Fibroblast of lung (primary cell): ENCODE data around the gene MSI2. TPM values are rescaled to one million over a fixed set of nuclear protein-coding genes. Genes with fewer than 3 reads are reported as not detected.

Experiments used
- DNase-seq, 2 donors: peaks; one replicate each; pipeline versions ENCODE4 v3.0.0 to v3.0.0-alpha.2; 2010; ENCODE audit warnings: low read depth in 2 of 2
- H2AFZ ChIP-seq: 2 replicates; pipeline ENCODE4 v1.5.1; 2012; ENCODE audit warnings: low read length, control low read depth, inconsistent platforms
- H3K27ac ChIP-seq: 2 replicates; pipeline ENCODE4 v1.5.1; 2011; ENCODE audit warnings: low read length, control low read depth; ENCODE audit not compliant: insufficient read depth
- H3K27me3 ChIP-seq: 2 replicates; pipeline ENCODE4 v1.5.1; 2011; ENCODE audit warnings: mild to moderate bottlenecking, low read length; ENCODE audit not compliant: control insufficient read depth, insufficient read depth
- H3K36me3 ChIP-seq: 2 replicates; pipeline ENCODE4 v1.5.1; 2011; ENCODE audit warnings: low read length; ENCODE audit not compliant: control insufficient read depth, insufficient read depth
- H3K4me1 ChIP-seq: 2 replicates; pipeline ENCODE4 v1.5.1; 2011; ENCODE audit warnings: low read length; ENCODE audit not compliant: control insufficient read depth, insufficient read depth; ENCODE audit errors: extremely low read depth
- H3K4me2 ChIP-seq: 2 replicates; pipeline ENCODE4 v1.5.1; 2011; ENCODE audit warnings: low read length, control low read depth; ENCODE audit not compliant: insufficient read depth; ENCODE audit errors: extremely low read depth
- H3K4me3 ChIP-seq, 4 experiments: fragments of 200-600 bp in 1 of 4; sonication (generic) in 1 of 4; replicated peaks in 1 of 4; 2 replicates each; pipeline ENCODE4 v1.5.1; 2011 to 2016; ENCODE audit warnings: low read length in 4 of 4, low read depth in 3 of 4, mild to moderate bottlenecking in 3 of 4, control low read depth in 2 of 4, inconsistent platforms in 1 of 4, mixed read lengths in 1 of 4; ENCODE audit not compliant: insufficient read depth in 1 of 4; ENCODE audit errors: control extremely low read depth in 1 of 4
- H3K79me2 ChIP-seq: 2 replicates; pipeline ENCODE4 v1.5.1; 2012; ENCODE audit warnings: mild to moderate bottlenecking, low read length, inconsistent platforms; ENCODE audit not compliant: control insufficient read depth, insufficient read depth
- H3K9ac ChIP-seq: 2 replicates; pipeline ENCODE4 v1.5.1; 2011; ENCODE audit warnings: mild to moderate bottlenecking, low read length, control low read depth; ENCODE audit not compliant: insufficient read depth
- H3K9me3 ChIP-seq: 2 replicates; pipeline ENCODE4 v1.5.1; 2012; ENCODE audit warnings: low read depth, low read length; ENCODE audit not compliant: control insufficient read depth, insufficient read depth
- H4K20me1 ChIP-seq: 2 replicates; pipeline ENCODE4 v1.5.1; 2011; ENCODE audit warnings: low read length; ENCODE audit not compliant: control insufficient read depth, insufficient read depth; ENCODE audit errors: extremely low read depth
- CTCF ChIP-seq, 2 donors: IDR thresholded peaks in 1 of 2; conservative IDR thresholded peaks in 1 of 2; 1 replicate in 1 of 2; 2 replicates in 1 of 2; pipeline ENCODE4 v1.5.1; 2011 to 2012; ENCODE audit warnings: low read length in 2 of 2, control low read depth in 1 of 2, inconsistent platforms in 1 of 2, low read depth in 1 of 2, mild to moderate bottlenecking in 1 of 2
- EZH2 ChIP-seq: IDR thresholded peaks from 2 replicates; pipeline ENCODE4 v1.5.1; 2012; ENCODE audit warnings: low read length, control low read depth, mild to moderate bottlenecking; ENCODE audit errors: missing control alignments
- polyA plus RNA-seq, 2 donors: library from polyadenylated mRNA; depleted of rRNA in 1 of 2; stranded (reverse) in 1 of 2; unstranded in 1 of 2; fragments of >200 nt; gene quantifications; 2 replicates each; pipeline ENCODE4 v1.2.1, GENCODE V29; 2011 to 2012; ENCODE audit warnings: missing spikeins in 1 of 2
- total RNA-seq: library from RNA; depleted of rRNA; stranded (reverse); fragments of >200 nt; gene quantifications from 2 replicates; pipeline ENCODE4 v1.2.1, GENCODE V29; 2014

MSI2 gene
- total and polyA plus RNA-seq, 2 donors (not counting 1 experiment from before 2014, with no cell fraction given) = 6.8 to 14.2 TPM

DNA sequence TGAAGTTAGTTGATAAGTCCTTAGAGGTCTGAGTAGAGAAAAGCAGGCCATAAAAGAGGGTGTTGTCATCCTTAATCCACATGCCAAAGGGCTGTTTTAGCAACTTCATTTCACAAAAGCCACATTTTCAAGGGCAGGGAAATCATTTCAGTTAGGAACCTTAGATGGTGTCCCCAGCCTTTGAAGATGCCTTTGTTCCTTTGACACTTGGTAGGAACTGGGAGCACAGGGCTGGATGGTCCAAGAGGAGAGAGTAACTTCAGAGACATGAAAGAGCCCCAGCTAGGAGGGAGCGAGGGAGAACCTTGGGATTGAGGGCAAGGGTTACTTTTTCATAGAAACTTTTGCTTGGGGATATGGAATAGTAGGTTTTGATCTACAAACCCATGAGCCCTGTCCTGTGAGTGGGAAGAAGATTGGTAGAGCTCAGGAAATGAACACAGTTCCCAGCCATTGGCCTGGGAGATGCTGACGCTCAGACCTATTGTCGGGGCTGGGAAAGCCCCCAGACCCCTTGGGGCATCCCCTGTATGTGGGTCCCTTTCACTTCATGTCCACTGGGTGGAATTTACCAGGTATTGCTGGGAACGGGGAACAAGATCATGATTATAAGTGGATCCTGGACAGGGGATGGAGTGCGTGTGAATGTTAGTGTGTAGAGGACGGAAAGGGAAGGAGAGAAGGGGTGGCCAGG, 18.9 kb downstream of the MSI2 start:
- Histone ChIP-seq H3K79me2 (no peaks in the 10 kb centered on the region), H3K4me2 (no peak overlapping the region), H3K9ac (no peak overlapping the region), H2AFZ (no peak overlapping the region), H3K36me3 (no peaks in the 10 kb centered on the region), H3K27me3 (no peaks in the 10 kb centered on the region), H3K4me3 (no peak overlapping the region), H4K20me1 (no peaks in the 10 kb centered on the region), H3K4me1 (no peaks in the 10 kb centered on the region), H3K27ac (no peak overlapping the region), H3K9me3 (no peaks in the 10 kb centered on the region)
- TF ChIP-seq CTCF (conservative IDR thresholded peaks at IDR 0.05 in 1 of 2, IDR thresholded peaks at IDR 0.05 in 1 of 2; ENCODE audit: low read depth in 1 of 2, low read length in 2 of 2) = no peak
- no peak for TF ChIP-seq EZH2
- DNase-seq = no peak

- Histone ChIP-seq H3K9ac (no peak overlapping the region), H3K9me3 (no peaks in the 10 kb centered on the region), H2AFZ (no peak overlapping the region), H3K4me1 (no peaks in the 10 kb centered on the region), H3K4me2 (no peak overlapping the region), H3K79me2 (no peaks in the 10 kb centered on the region), H4K20me1 (no peaks in the 10 kb centered on the region), H3K4me3 (no peak overlapping the region), H3K27me3 (no peaks in the 10 kb centered on the region), H3K27ac (no peak overlapping the region), H3K36me3 (no peaks in the 10 kb centered on the region)
- DNase-seq = no peak
- no peak for TF ChIP-seq EZH2
- no peak for TF ChIP-seq CTCF (conservative IDR thresholded peaks at IDR 0.05 in 1 of 2, IDR thresholded peaks at IDR 0.05 in 1 of 2; ENCODE audit: low read depth in 1 of 2, low read length in 2 of 2)
These were observed 20.3 kb downstream of the MSI2 start for GRCh38 chr17:57276621-57277020.

DNA sequence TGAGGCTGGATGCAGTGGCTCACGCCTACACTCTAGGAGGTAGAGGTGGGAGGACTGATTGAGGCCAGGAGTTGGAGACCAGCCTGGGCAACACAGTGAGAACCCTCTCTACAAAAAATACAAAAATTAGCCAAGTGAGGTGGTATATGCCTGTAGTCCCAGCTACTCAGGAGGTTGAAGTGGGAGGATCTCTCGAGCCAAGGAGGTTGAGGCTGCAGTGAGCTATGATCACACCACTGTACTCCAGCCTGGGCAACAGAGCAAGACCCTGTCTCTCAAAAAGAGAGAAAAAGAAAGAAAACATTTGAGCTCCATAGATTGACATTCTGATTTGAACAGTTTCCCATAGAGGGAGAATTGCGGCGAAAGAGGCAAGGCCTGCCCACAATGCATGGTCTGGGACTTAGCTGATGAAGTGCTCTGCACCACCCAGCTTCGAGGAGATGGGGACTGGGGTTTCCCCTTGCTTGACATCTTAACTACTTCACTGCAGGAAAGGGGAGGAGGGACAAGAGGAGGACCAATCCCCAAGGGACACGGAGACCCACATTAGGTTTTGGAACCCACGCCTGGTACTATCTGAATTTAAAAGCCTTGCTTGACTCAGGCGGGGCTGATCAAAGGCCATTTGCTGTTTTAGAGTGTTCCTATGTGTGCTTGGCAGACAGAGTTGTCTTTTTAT, 21.7 kb downstream of the MSI2 start:
- Histone ChIP-seq H3K9me3 (no peaks in the 10 kb centered on the region), H3K4me2 (no peak overlapping the region), H3K9ac (no peak overlapping the region), H3K4me1 (no peaks in the 10 kb centered on the region), H4K20me1 (no peaks in the 10 kb centered on the region), H3K4me3 (no peak overlapping the region), H3K27me3 (no peaks in the 10 kb centered on the region), H3K79me2 (no peaks in the 10 kb centered on the region), H3K27ac (no peak overlapping the region), H2AFZ (no peak overlapping the region), H3K36me3 (no peaks in the 10 kb centered on the region)
- TF ChIP-seq CTCF (conservative IDR thresholded peaks at IDR 0.05 in 1 of 2, IDR thresholded peaks at IDR 0.05 in 1 of 2; ENCODE audit: low read depth in 1 of 2, low read length in 2 of 2) (no peak), EZH2 (no peak)
- no peak for DNase-seq
